Neural cell (in vitro differentiated cells): ENCODE results near the gene FXYD4. TPM values are rescaled to one million over a fixed set of nuclear protein-coding genes. Genes with fewer than 3 reads are reported as not detected.

Source experiments
- H2AFZ ChIP-seq: fragments of 200-600, 300-800 bp; sonication (generic), shearing (Covaris generic); 2 replicates; pipeline ENCODE4 v1.6.0; 2014; ENCODE audit warnings: low read depth, mild to moderate bottlenecking, antibody characterized with exemption, low read length, moderate library complexity
- H3F3A ChIP-seq: fragments of 200-600 bp; shearing (Covaris generic); 2 replicates; pipeline ENCODE4 v1.6.1; 2016; ENCODE audit warnings: mild to moderate bottlenecking, moderate library complexity, mixed read lengths, antibody characterized with exemption, low read length; ENCODE audit not compliant: insufficient read depth, poor library complexity, severe bottlenecking
- H3K27ac ChIP-seq: fragments of 200-600, 300-800 bp; sonication (generic), shearing (Covaris generic); 2 replicates; pipeline ENCODE4 v1.5.1; 2014; ENCODE audit warnings: mild to moderate bottlenecking, low read length, moderate library complexity
- H3K27me3 ChIP-seq: fragments of 300-800, 200-600 bp; sonication (generic), shearing (Covaris generic); 2 replicates; pipeline ENCODE4 v1.6.0; 2014; ENCODE audit warnings: mild to moderate bottlenecking, low read depth, low read length, moderate library complexity; ENCODE audit not compliant: insufficient read depth
- H3K36me3 ChIP-seq: fragments of 300-800, 200-600 bp; sonication (generic), shearing (Covaris generic); 2 replicates; pipeline ENCODE4 v1.5.1; 2014; ENCODE audit warnings: mild to moderate bottlenecking, antibody characterized with exemption, low read length, moderate library complexity; ENCODE audit not compliant: insufficient read depth
- H3K4me2 ChIP-seq: fragments of 300-800, 200-600 bp; sonication (generic), shearing (Covaris generic); 2 replicates; pipeline ENCODE4 v1.6.0; 2014; ENCODE audit warnings: mild to moderate bottlenecking, low read length
- H3K4me3 ChIP-seq: fragments of 300-800, 200-600 bp; sonication (generic), shearing (Covaris generic); 2 replicates; pipeline ENCODE4 v1.5.1; 2014; ENCODE audit warnings: mild to moderate bottlenecking, low read length, moderate library complexity
- H3K79me2 ChIP-seq: fragments of 200-600 bp; shearing (Covaris generic); replicated peaks from 2 replicates; pipeline ENCODE4 v1.6.0; 2014; ENCODE audit warnings: mild to moderate bottlenecking, low read length, moderate library complexity; ENCODE audit not compliant: insufficient read depth
- H3K9ac ChIP-seq: fragments of 300-800, 200-600 bp; sonication (generic), shearing (Covaris generic); 2 replicates; pipeline ENCODE4 v1.6.1; 2016; ENCODE audit warnings: mild to moderate bottlenecking, low read length, mixed read lengths
- H3K9me2 ChIP-seq: fragments of 200-600 bp; shearing (Covaris generic); 2 replicates; pipeline ENCODE4 v1.6.1; 2016; ENCODE audit warnings: mild to moderate bottlenecking, low read length, mixed read lengths; ENCODE audit not compliant: insufficient read depth
- H3K9me3 ChIP-seq: fragments of 200-600, 300-800 bp; sonication (generic), shearing (Covaris generic); 2 replicates; pipeline ENCODE4 v1.6.1; 2016; ENCODE audit warnings: mild to moderate bottlenecking, mixed run types, low read length, moderate library complexity, mixed read lengths
- H4K20me1 ChIP-seq: fragments of 200-600 bp; shearing (Covaris generic); 2 replicates; pipeline ENCODE4 v1.6.1; 2016; ENCODE audit warnings: mild to moderate bottlenecking, mixed run types; ENCODE audit not compliant: insufficient read depth
- CTCF ChIP-seq: fragments of 450-650 bp; IDR thresholded peaks from 2 replicates; pipeline ENCODE4 v1.5.1; 2014; ENCODE audit warnings: antibody characterized with exemption, mild to moderate bottlenecking, moderate library complexity; ENCODE audit not compliant: poor library complexity, severe bottlenecking
- EP300 ChIP-seq: fragments of 450-650 bp; conservative IDR thresholded peaks from 2 replicates; pipeline ENCODE4 v1.6.1; 2014; ENCODE audit warnings: antibody characterized with exemption, mild to moderate bottlenecking, moderate library complexity; ENCODE audit not compliant: poor library complexity, severe bottlenecking
- EZH2 ChIP-seq: fragments of 200-600, 300-800 bp; shearing (Covaris generic), sonication (generic); IDR thresholded peaks from 2 replicates; pipeline ENCODE4 v1.6.1; 2014; ENCODE audit warnings: antibody characterized with exemption, low read length, borderline replicate concordance, mild to moderate bottlenecking; ENCODE audit not compliant: insufficient read depth, poor library complexity, severe bottlenecking
- MXI1 ChIP-seq: fragments of 450-650 bp; conservative IDR thresholded peaks from 2 replicates; pipeline ENCODE4 v1.6.1; 2014; ENCODE audit warnings: antibody characterized with exemption, mild to moderate bottlenecking; ENCODE audit not compliant: poor library complexity, severe bottlenecking
- POLR2AphosphoS5 ChIP-seq: IDR thresholded peaks from 2 replicates; pipeline ENCODE4 v1.6.1; 2012
- RAD21 ChIP-seq: fragments of 450-650 bp; conservative IDR thresholded peaks from 2 replicates; pipeline ENCODE4 v1.6.1; 2014; ENCODE audit warnings: antibody characterized with exemption, mild to moderate bottlenecking, moderate library complexity
- REST ChIP-seq: IDR thresholded peaks from 2 replicates; pipeline ENCODE4 v1.6.1; 2012; ENCODE audit warnings: borderline replicate concordance
- SMC3 ChIP-seq: fragments of 450-650 bp; conservative IDR thresholded peaks from 2 replicates; pipeline ENCODE4 v1.6.1; 2014; ENCODE audit warnings: antibody characterized with exemption, mild to moderate bottlenecking, moderate library complexity; ENCODE audit not compliant: poor library complexity
- TAF1 ChIP-seq: IDR thresholded peaks from 2 replicates; pipeline ENCODE4 v1.6.1; 2012; ENCODE audit warnings: low read depth
- polyA plus RNA-seq: library from polyadenylated mRNA; depleted of rRNA; stranded (reverse); fragments of >200 nt; gene quantifications from 2 replicates; pipeline ENCODE4 v1.2.3, GENCODE V29; 2014

Gene FXYD4
- polyA plus RNA-seq, 1 donor from 2014 or later = not detected

GRCh38 chr10:43342279-43343125 is 28.9 kb upstream of the FXYD4 start:
- Histone ChIP-seq H3F3A (no peaks in the 10 kb centered on the region), H3K36me3 (no peaks in the 10 kb centered on the region), H3K27me3 (no peaks in the 10 kb centered on the region), H3K9me3 (no peaks in the 10 kb centered on the region), H3K79me2 (no peaks in the 10 kb centered on the region), H3K4me2 (no peak overlapping the region), H2AFZ (no peak overlapping the region), H3K9ac (no peak overlapping the region), H3K27ac (no peak overlapping the region), H3K9me2 (no peaks in the 10 kb centered on the region), H3K4me3 (no peak overlapping the region), H4K20me1 (no peaks in the 10 kb centered on the region)
- no peak for TF ChIP-seq REST
- TF ChIP-seq EZH2 = no peak

- no peak overlapping the region for H3K4me2 ChIP-seq
Observed at GRCh38 chr10:43343126-43343525, 28.3 kb upstream of the FXYD4 start.

More at GRCh38 chr10:43343126-43343525, 28.3 kb upstream of the FXYD4 start:
- H2AFZ ChIP-seq = no peak overlapping the region
- H4K20me1 ChIP-seq = no peaks in the 10 kb centered on the region
- TF ChIP-seq POLR2AphosphoS5 (no peak), EP300 (no peak), SMC3 (no peak), EZH2 (no peak), REST (no peak), TAF1 (no peak), CTCF (no peak), MXI1 (no peak), RAD21 (no peak)
- H3F3A ChIP-seq = no peaks in the 10 kb centered on the region
- no peak overlapping the region for H3K4me3 ChIP-seq
- no peaks in the 10 kb centered on the region for H3K79me2 ChIP-seq
- no peaks in the 10 kb centered on the region for H3K9me2 ChIP-seq
- H3K9ac ChIP-seq = no peak overlapping the region
- no peaks in the 10 kb centered on the region for H3K27me3 ChIP-seq
- H3K36me3 ChIP-seq = no peaks in the 10 kb centered on the region
- no peaks in the 10 kb centered on the region for H3K9me3 ChIP-seq
- H3K27ac ChIP-seq = no peak overlapping the region
